H1 (cell line): Measurements from ENCODE around the gene PRICKLE2. TPM values are rescaled to one million over a fixed set of nuclear protein-coding genes. Genes with fewer than 3 reads are reported as not detected.

Experiments used
- CTCF ChIA-PET: fragments of 300-600 bp; sonication (Branson Sonifier 250); formaldehyde crosslinking; loops from one replicate; lab custom pipeline; 2021; ENCODE audit not compliant: partially characterized antibody; lab: Charles Lee
- POLR2A ChIA-PET: fragments of 300-600 bp; sonication (Branson Sonifier 250); formaldehyde crosslinking; loops from one replicate; lab custom pipeline; 2021; ENCODE audit warnings: inconsistent platforms; ENCODE audit not compliant: partially characterized antibody; lab: Charles Lee
- DNase-seq, 2 experiments: peaks; one replicate each; pipeline versions ENCODE4 v3.0.0 to v3.0.0-alpha.2; 2010 to 2022; ENCODE audit warnings: low spot score in 2 of 2, low read depth in 1 of 2, mixed read lengths in 1 of 2
- FAIRE-seq: peaks from 2 replicates; lab custom pipeline; 2011; peaks lifted over from hg19 to GRCh38; lab: Jason Lieb, UNC
- H2AFZ ChIP-seq: 2 replicates; pipeline ENCODE4 v1.8.1; 2012; ENCODE audit warnings: low read length, inconsistent platforms
- H2AK5ac ChIP-seq: 2 replicates; pipeline ENCODE4 v1.6.1; 2013; ENCODE audit warnings: low read depth, low read length
- H2BK120ac ChIP-seq: replicated peaks from 2 replicates; pipeline ENCODE3; 2013; ENCODE audit warnings: low read depth, low read length, inconsistent platforms
- H2BK12ac ChIP-seq: 2 replicates; pipeline ENCODE4 v1.6.1; 2013; ENCODE audit warnings: low read depth, low read length
- H2BK15ac ChIP-seq: 2 replicates; pipeline ENCODE4 v1.6.1; 2013; ENCODE audit warnings: low read length
- H2BK20ac ChIP-seq: 2 replicates; pipeline ENCODE4 v1.6.1; 2013; ENCODE audit warnings: low read length
- H2BK5ac ChIP-seq: 2 replicates; pipeline ENCODE4 v1.6.1; 2013; ENCODE audit warnings: low read depth, low read length
- H3K14ac ChIP-seq: 2 replicates; pipeline ENCODE4 v1.6.1; 2013; ENCODE audit warnings: inconsistent platforms; ENCODE audit not compliant: insufficient read length
- H3K18ac ChIP-seq: 2 replicates; pipeline ENCODE4 v1.6.1; 2013; ENCODE audit warnings: low read length; ENCODE audit errors: extremely low read depth
- H3K23ac ChIP-seq: 2 replicates; pipeline ENCODE4 v1.6.1; 2013; ENCODE audit warnings: inconsistent platforms; ENCODE audit not compliant: insufficient read length
- H3K23me2 ChIP-seq: 2 replicates; pipeline ENCODE4 v1.6.1; 2013; ENCODE audit warnings: low read depth, low read length
- H3K27ac ChIP-seq: 2 replicates; pipeline ENCODE4 v1.6.1; 2011; ENCODE audit warnings: low read depth, low read length, inconsistent platforms
- H3K27me3 ChIP-seq, 4 experiments: replicated peaks in 1 of 4; 1 replicate in 1 of 4; 2 replicates in 3 of 4; pipeline versions ENCODE4 v1.6.1 to v1.8.1; 2011 to 2013; ENCODE audit warnings: low read length in 3 of 4, mild to moderate bottlenecking in 3 of 4, inconsistent platforms in 2 of 4, mixed read lengths in 2 of 4, moderate library complexity in 1 of 4; ENCODE audit not compliant: control insufficient read depth in 3 of 4, insufficient read depth in 3 of 4; ENCODE audit errors: extremely low read depth in 1 of 4
- H3K36me3 ChIP-seq, 4 experiments: 2 replicates each; pipeline versions ENCODE4 v1.6.1 to v1.8.1; 2011 to 2013; ENCODE audit warnings: mild to moderate bottlenecking in 4 of 4, low read length in 3 of 4, moderate library complexity in 2 of 4, control low read depth in 1 of 4, inconsistent platforms in 1 of 4; ENCODE audit not compliant: insufficient read depth in 4 of 4, control insufficient read depth in 2 of 4
- H3K4ac ChIP-seq: replicated peaks from 2 replicates; pipeline ENCODE3; 2013; ENCODE audit warnings: low read length, low read depth, mixed read lengths, inconsistent platforms; ENCODE audit not compliant: insufficient read length
- H3K4me1 ChIP-seq, 4 experiments: replicated peaks in 1 of 4; 1 replicate in 1 of 4; 2 replicates in 3 of 4; pipeline versions ENCODE4 v1.6.1 to v1.8.1; 2011 to 2013; ENCODE audit warnings: low read length in 3 of 4, inconsistent platforms in 2 of 4, mixed read lengths in 1 of 4; ENCODE audit not compliant: insufficient read depth in 4 of 4, control insufficient read depth in 3 of 4
- H3K4me2 ChIP-seq, 2 experiments: 2 replicates each; pipeline versions ENCODE4 v1.6.1 to v1.8.1; 2011 to 2013; ENCODE audit warnings: low read depth in 2 of 2, low read length in 2 of 2, control low read depth in 1 of 2, inconsistent platforms in 1 of 2, mild to moderate bottlenecking in 1 of 2; ENCODE audit not compliant: insufficient read depth in 1 of 2
- H3K4me3 ChIP-seq, 4 experiments: fragments of 200-600, 300-600 bp in 1 of 4; sonication (generic), shearing (Covaris generic), sonication (Bioruptor Twin) in 1 of 4; 2 replicates each; pipeline versions ENCODE4 v1.5.1 to v1.8.1; 2011 to 2016; ENCODE audit warnings: low read length in 4 of 4, low read depth in 3 of 4, control low read depth in 2 of 4, inconsistent platforms in 2 of 4, mild to moderate bottlenecking in 2 of 4, mixed read lengths in 1 of 4, moderate library complexity in 1 of 4; ENCODE audit not compliant: insufficient read depth in 2 of 4; ENCODE audit errors: extremely low read depth in 1 of 4
- H3K56ac ChIP-seq: replicated peaks from 2 replicates; pipeline ENCODE3; 2013; ENCODE audit warnings: low read depth, mild to moderate bottlenecking, mixed read lengths, low read length, inconsistent platforms; ENCODE audit not compliant: insufficient read length
- H3K79me1 ChIP-seq: 2 replicates; pipeline ENCODE4 v1.6.1; 2013; ENCODE audit warnings: low read depth, low read length, control low read depth
- H3K79me2 ChIP-seq, 2 experiments: 2 replicates each; pipeline versions ENCODE4 v1.6.1 to v1.8.1; 2012 to 2013; ENCODE audit warnings: low read length in 2 of 2, mild to moderate bottlenecking in 2 of 2, inconsistent platforms in 1 of 2; ENCODE audit not compliant: insufficient read depth in 2 of 2, control insufficient read depth in 1 of 2
- H3K9ac ChIP-seq, 4 experiments: replicated peaks in 1 of 4; 1 replicate in 1 of 4; 2 replicates in 3 of 4; pipeline versions ENCODE4 v1.6.1 to v1.8.1; 2011 to 2013; ENCODE audit warnings: low read depth in 3 of 4, low read length in 3 of 4, control low read depth in 2 of 4, mild to moderate bottlenecking in 2 of 4, moderate library complexity in 2 of 4, inconsistent platforms in 1 of 4; ENCODE audit errors: extremely low read depth in 1 of 4
- H3K9me3 ChIP-seq, 2 experiments: 2 replicates each; pipeline versions ENCODE4 v1.6.1 to v1.8.1; 2012 to 2013; ENCODE audit warnings: mild to moderate bottlenecking in 2 of 2, moderate library complexity in 2 of 2, control low read depth in 1 of 2, inconsistent platforms in 1 of 2, low read depth in 1 of 2, low read length in 1 of 2, mixed read lengths in 1 of 2; ENCODE audit not compliant: insufficient read depth in 2 of 2
- H4K20me1 ChIP-seq, 2 experiments: replicated peaks in 1 of 2; 2 replicates each; pipeline versions ENCODE3 to v1.8.1; 2011 to 2013; ENCODE audit warnings: inconsistent platforms in 2 of 2, low read length in 2 of 2, mild to moderate bottlenecking in 1 of 2; ENCODE audit not compliant: insufficient read depth in 2 of 2, control insufficient read depth in 1 of 2
- H4K5ac ChIP-seq: 2 replicates; pipeline ENCODE4 v1.6.1; 2013; ENCODE audit warnings: low read length, low read depth, mixed read lengths, inconsistent platforms; ENCODE audit not compliant: insufficient read length
- H4K8ac ChIP-seq: 2 replicates; pipeline ENCODE4 v1.8.0; 2013; ENCODE audit warnings: mild to moderate bottlenecking, moderate library complexity, low read length, inconsistent platforms; ENCODE audit not compliant: insufficient read depth; ENCODE audit errors: extremely low read depth
- H4K91ac ChIP-seq: replicated peaks from 2 replicates; pipeline ENCODE3; 2013; ENCODE audit warnings: low read length, mixed read lengths, inconsistent platforms; ENCODE audit not compliant: insufficient read length
- ASH2L ChIP-seq: fragments of 200-600, 300-600 bp; sonication (generic); IDR thresholded peaks from one replicate; pipeline ENCODE4 v1.7.1; 2017; ENCODE audit warnings: low read length
- BRCA1 ChIP-seq: IDR thresholded peaks from 2 replicates; pipeline ENCODE4 v1.6.1; 2012; ENCODE audit warnings: low read depth, low read length, improper control_type of control experiment
- CREB1 ChIP-seq: IDR thresholded peaks from 2 replicates; pipeline ENCODE4 v1.6.1; 2012; ENCODE audit warnings: inconsistent platforms
- CTCF ChIP-seq, 3 experiments: IDR thresholded peaks; 1 replicate in 2 of 3; 2 replicates in 1 of 3; pipeline versions ENCODE4 v1.5.1 to v1.6.1; 2011; ENCODE audit warnings: low read length in 3 of 3, mild to moderate bottlenecking in 3 of 3, inconsistent platforms in 2 of 3, low read depth in 1 of 3, moderate library complexity in 1 of 3; ENCODE audit not compliant: insufficient read depth in 1 of 3; ENCODE audit errors: control extremely low read depth in 1 of 3
- JUND ChIP-seq: IDR thresholded peaks from 2 replicates; pipeline ENCODE4 v1.6.1; 2011; ENCODE audit warnings: mild to moderate bottlenecking, improper control_type of control experiment, low read length
- KDM1A ChIP-seq: fragments of 200-600, 300-600 bp; sonication (generic); IDR thresholded peaks from 2 replicates; pipeline ENCODE4 v1.7.1; 2016; ENCODE audit warnings: mild to moderate bottlenecking, low read length, borderline replicate concordance
- KDM4A ChIP-seq: IDR thresholded peaks from one replicate; pipeline ENCODE4 v1.7.1; 2012; ENCODE audit warnings: low read depth, mild to moderate bottlenecking, moderate library complexity, low read length, inconsistent platforms; ENCODE audit not compliant: severe bottlenecking
- POLR2A ChIP-seq, 2 experiments: IDR thresholded peaks; 1 replicate in 1 of 2; 2 replicates in 1 of 2; pipeline ENCODE4 v1.6.1; 2011; ENCODE audit warnings: low read depth in 2 of 2, low read length in 2 of 2, mild to moderate bottlenecking in 2 of 2; ENCODE audit errors: control extremely low read depth in 1 of 2
- POLR2AphosphoS5 ChIP-seq: IDR thresholded peaks from 2 replicates; pipeline ENCODE4 v1.6.1; 2011; ENCODE audit warnings: low read depth, low read length
- POU5F1 ChIP-seq: IDR thresholded peaks from 2 replicates; pipeline ENCODE4 v1.6.1; 2011; ENCODE audit warnings: low read depth, mild to moderate bottlenecking, low read length, moderate library complexity
- RFX5 ChIP-seq: IDR thresholded peaks from 2 replicates; pipeline ENCODE4 v1.6.1; 2011; ENCODE audit warnings: low read depth, low read length, improper control_type of control experiment, borderline replicate concordance
- SIN3A ChIP-seq, 2 experiments: IDR thresholded peaks in 1 of 2; conservative IDR thresholded peaks in 1 of 2; 2 replicates each; pipeline ENCODE4 v1.6.1; 2011 to 2012; ENCODE audit warnings: low read length in 2 of 2, improper control_type of control experiment in 1 of 2, low read depth in 1 of 2, mild to moderate bottlenecking in 1 of 2
- SP1 ChIP-seq: IDR thresholded peaks from 2 replicates; pipeline ENCODE4 v1.6.1; 2011; ENCODE audit warnings: low read depth, low read length
- SP2 ChIP-seq: IDR thresholded peaks from 2 replicates; pipeline ENCODE4 v1.6.1; 2012; ENCODE audit warnings: mild to moderate bottlenecking, low read length, inconsistent platforms
- WGBS, 2 experiments: shearing (Covaris generic) in 1 of 2; methylation state at CpG; one replicate each; pipeline versions ENCODE4 v1.1.6 to v1.1.7; 2013 to 2015; ENCODE audit warnings: low lambda C conversion rate in 2 of 2, mixed read lengths in 2 of 2, inconsistent platforms in 1 of 2, low coverage in 1 of 2, missing lambda C conversion rate in 1 of 2; ENCODE audit not compliant: insufficient replicate concordance in 2 of 2, insufficient coverage in 1 of 2, insufficient read length in 1 of 2; ENCODE audit errors: extremely low coverage in 1 of 2, missing lambda C conversion rate in 1 of 2; 5-methylcytosine and 5-hydroxymethylcytosine counted together
- polyA plus RNA-seq, 7 experiments: library from polyadenylated mRNA; depleted of rRNA in 3 of 7; stranded (reverse) in 5 of 7; unstranded in 2 of 7; fragments of >200 nt in 5 of 7; fragments of 200-250 nt in 2 of 7; gene quantifications; 1 replicate in 5 of 7; 2 replicates in 1 of 7; 4 replicates in 1 of 7; pipeline versions ENCODE4 v1.2.1 to v1.2.3, GENCODE V29; 2011 to 2013; ENCODE audit warnings: missing spikeins in 2 of 7, mixed read lengths in 2 of 7
- total RNA-seq: library from RNA; stranded (reverse); fragmentation: NEBNext Ultra II Directional; extraction: Animal tissue kit (Norgen Biotek cat#: 25700); gene quantifications from 2 replicates; pipeline ENCODE4 v1.2.1, GENCODE V29; 2021

The PRICKLE2 gene
- total and polyA plus RNA-seq, 2 of the 8 experiments (the other 6 are each of a cell fraction or from before 2014, with no cell fraction given), result 2.9 to 8.0 TPM

- H4K5ac ChIP-seq, result no peak overlapping the region
- DNase-seq, result no peak
- no peak overlapping the region for H3K9ac ChIP-seq
- no peaks in the 10 kb centered on the region for H3K23me2 ChIP-seq
- H3K27me3 ChIP-seq, result no peaks in the 10 kb centered on the region; a peak in 1 of 7 replicates
- 91% methylated on average over 2 of the region's 2 CpGs; no CpG with 5 or more reads in 1 of the 2 experiments for WGBS, 2 experiments
- no peak overlapping the region for H2BK5ac ChIP-seq
- H3K36me3 ChIP-seq, result no peaks in the 10 kb centered on the region
- H3K9me3 ChIP-seq, result no peaks in the 10 kb centered on the region
- no peaks in the 10 kb centered on the region for H4K20me1 ChIP-seq
- no peak overlapping the region for H3K14ac ChIP-seq
- no peak overlapping the region for H3K23ac ChIP-seq
- no peak for TF ChIP-seq KDM4A
- TF ChIP-seq CTCF (IDR thresholded peaks at IDR 0.05; ENCODE audit: control extremely low read depth in 1 of 3, insufficient read depth in 1 of 3, low read depth in 1 of 3, low read length in 3 of 3), result no peak
- no peak for TF ChIP-seq JUND
- TF ChIP-seq POU5F1, result no peak
- no peak for TF ChIP-seq RFX5
- no peak for TF ChIP-seq POLR2A (IDR thresholded peaks at IDR 0.05; ENCODE audit: control extremely low read depth in 1 of 2, low read depth in 2 of 2, low read length in 2 of 2)
- no peak for TF ChIP-seq POLR2AphosphoS5
- TF ChIP-seq ASH2L, result no peak
- TF ChIP-seq BRCA1, result no peak
- TF ChIP-seq CREB1, result no peak
- TF ChIP-seq SP1, result no peak
- TF ChIP-seq SIN3A (conservative IDR thresholded peaks at IDR 0.05 in 1 of 2, IDR thresholded peaks at IDR 0.05 in 1 of 2; ENCODE audit: low read depth in 1 of 2, low read length in 2 of 2), result no peak
- no peak for TF ChIP-seq KDM1A
- no peak for TF ChIP-seq SP2
- TF ChIP-seq, all 59 proteins: peak for 0
- H3K56ac ChIP-seq, result no peak overlapping the region
- H4K8ac ChIP-seq, result no peak overlapping the region
- FAIRE-seq, result no peak
- CTCF ChIA-PET, result interaction anchor here (0.9 to 2.8 kb wide), 4 partner anchors 9 to 297 kb away, joined by 3 to 11 read pairs (median 6); no protein-coding TSS in a partner anchor
- H3K79me1 ChIP-seq, result no peaks in the 10 kb centered on the region
- H3K4me2 ChIP-seq, result no peak overlapping the region
- no peak overlapping the region for H3K4me3 ChIP-seq
- no peak overlapping the region for H2BK15ac ChIP-seq
- no peak overlapping the region for H2BK20ac ChIP-seq
- no peak overlapping the region for H2BK120ac ChIP-seq
- no peak overlapping the region for H3K27ac ChIP-seq
- POLR2A ChIA-PET, result no interaction called here
- H2AK5ac ChIP-seq, result no peak overlapping the region
- no peak overlapping the region for H2BK12ac ChIP-seq
- no peak overlapping the region for H4K91ac ChIP-seq
- no peak overlapping the region for H2AFZ ChIP-seq
- H3K18ac ChIP-seq, result no peak overlapping the region
- H3K4me1 ChIP-seq, result peaks cover 0 to 9% (median 1%) of the 10 kb centered on the region in 4 experiments; a peak in 2 of 7 replicates
- H3K4ac ChIP-seq, result no peak overlapping the region
- no peaks in the 10 kb centered on the region for H3K79me2 ChIP-seq
Measured at GRCh38 chr3:64186667-64187064, 38.6 kb downstream of the PRICKLE2 start.
